GM23338 (cell line): ENCODE measurements around the gene ARMC9. TPM values are rescaled to one million over a fixed set of nuclear protein-coding genes. Genes with fewer than 3 reads are reported as not detected.
A peak's percentile ranks its signal among the peaks of the same experiment; 100 is the strongest.

ENCODE experiments used
- ATAC-seq: fragments of 200-7000 bp; cut with Tn5 transposase; 3 replicates; pipeline ENCODE4 v1.9.1; 2020
- DNase-seq: peaks from one replicate; pipeline ENCODE4 v3.0.0-alpha.2; 2015; ENCODE audit warnings: low spot score
- H2AFZ ChIP-seq: fragments of 200-600 bp; sonication (generic); 2 replicates; pipeline ENCODE4 v1.8.0; 2016; ENCODE audit warnings: antibody characterized with exemption, mild to moderate bottlenecking, moderate library complexity
- H3F3A ChIP-seq: fragments of 200-600 bp; sonication (generic); replicated peaks from 2 replicates; pipeline ENCODE4 v1.8.0; 2017; ENCODE audit warnings: antibody characterized with exemption, mixed run types, low read depth
- H3K27ac ChIP-seq: fragments of 200-600 bp; sonication (generic); 2 replicates; pipeline ENCODE4 v1.6.1; 2016; ENCODE audit warnings: low read depth
- H3K27me3 ChIP-seq: fragments of 200-600 bp; sonication (generic); 2 replicates; pipeline ENCODE4 v1.8.0; 2016; ENCODE audit warnings: mild to moderate bottlenecking, mixed run types, moderate library complexity; ENCODE audit not compliant: insufficient read depth
- H3K36me3 ChIP-seq: fragments of 200-600 bp; sonication (generic); 2 replicates; pipeline ENCODE4 v1.8.0; 2016; ENCODE audit warnings: mild to moderate bottlenecking; ENCODE audit not compliant: insufficient read depth
- H3K4me1 ChIP-seq: fragments of 200-600 bp; sonication (generic); 2 replicates; pipeline ENCODE4 v1.8.0; 2016; ENCODE audit warnings: mild to moderate bottlenecking, moderate library complexity; ENCODE audit not compliant: insufficient read depth
- H3K4me2 ChIP-seq: fragments of 200-600 bp; sonication (generic); 2 replicates; pipeline ENCODE4 v1.7.1; 2017; ENCODE audit warnings: mixed run types
- H3K4me3 ChIP-seq: fragments of 200-600 bp; sonication (generic); 2 replicates; pipeline ENCODE4 v1.6.1; 2016; ENCODE audit warnings: mixed run types
- H3K79me2 ChIP-seq: fragments of 200-600 bp; sonication (generic); replicated peaks from 2 replicates; pipeline ENCODE4 v1.8.0; 2017; ENCODE audit warnings: mild to moderate bottlenecking; ENCODE audit not compliant: insufficient read depth
- H3K9me2 ChIP-seq: fragments of 200-600 bp; sonication (generic); 2 replicates; pipeline ENCODE4 v1.8.0; 2017; ENCODE audit not compliant: insufficient read depth
- H4K20me1 ChIP-seq: fragments of 200-600 bp; sonication (generic); replicated peaks from 2 replicates; pipeline ENCODE4 v1.8.0; 2017; ENCODE audit warnings: mild to moderate bottlenecking; ENCODE audit not compliant: insufficient read depth
- H3K27ac Mint-ChIP-seq: 2 replicates; pipeline ENCODE4 v1.8.0; 2020; ENCODE audit warnings: inconsistent platforms, mild to moderate bottlenecking, moderate library complexity, mixed read lengths
- H3K27me3 Mint-ChIP-seq: 3 replicates; pipeline ENCODE4 v1.8.0; 2022; ENCODE audit warnings: low read depth, mild to moderate bottlenecking, moderate library complexity, mixed read lengths, inconsistent platforms; ENCODE audit not compliant: insufficient read depth, poor library complexity
- H3K36me3 Mint-ChIP-seq: 3 replicates; pipeline ENCODE4 v1.8.0; 2021; ENCODE audit warnings: low read depth, mild to moderate bottlenecking, inconsistent platforms, moderate library complexity, mixed read lengths
- H3K4me1 Mint-ChIP-seq: 3 replicates; pipeline ENCODE4 v1.8.0; 2020; ENCODE audit warnings: mild to moderate bottlenecking, inconsistent platforms, mixed read lengths
- H3K4me3 Mint-ChIP-seq: 3 replicates; pipeline ENCODE4 v1.8.0; 2021; ENCODE audit warnings: moderate library complexity, mild to moderate bottlenecking, inconsistent platforms, mixed read lengths
- H3K9me3 Mint-ChIP-seq: 3 replicates; pipeline ENCODE4 v1.8.0; 2020; ENCODE audit warnings: moderate library complexity, mild to moderate bottlenecking, inconsistent platforms, mixed read lengths
- NANOG ChIP-seq: IDR thresholded peaks from 2 replicates; pipeline ENCODE4 v1.6.1; 2016; ENCODE audit warnings: antibody characterized with exemption, borderline replicate concordance
- POLR2AphosphoS5 ChIP-seq: IDR thresholded peaks from 2 replicates; pipeline ENCODE4 v1.6.1; 2016; ENCODE audit warnings: antibody characterized with exemption, low read depth
- ZNF114 ChIP-seq: fragments of 250-450 bp; sonication (Bioruptor Pico); IDR thresholded peaks from 2 replicates; pipeline ENCODE4 v1.5.0; 2020; ENCODE audit warnings: mild to moderate bottlenecking, moderate library complexity
- polyA plus RNA-seq: library from polyadenylated mRNA; unstranded; fragments of >200 nt; fragmentation: Nextera tagmentation; extraction: Ambion mirVana; gene quantifications from 2 replicates; pipeline ENCODE4 v1.2.1, GENCODE V29; 2016
- total RNA-seq: library from RNA; depleted of rRNA; stranded (reverse); fragments of >200 nt; shearing (Covaris generic); gene quantifications from 2 replicates; pipeline ENCODE4 v1.2.3, GENCODE V29; 2014
- TF ChIP-seq, protein P1 (sequence below): IDR thresholded peaks from one replicate; pipeline ENCODE4 v1.6.1; 2018; ENCODE audit warnings: antibody characterized with exemption; ENCODE audit not compliant: unreplicated experiment
- TF ChIP-seq, protein P2 (sequence below): IDR thresholded peaks from 2 replicates; pipeline ENCODE4 v1.6.1; 2016; ENCODE audit warnings: antibody characterized with exemption
- TF ChIP-seq, protein P3 (sequence below), 2 experiments: fragments of 200-600 bp in 1 of 2; sonication (generic) in 1 of 2; conservative IDR thresholded peaks; 2 replicates each; pipeline versions ENCODE4 v1.5.1 to v1.6.1; 2016 to 2017; ENCODE audit warnings: antibody characterized with exemption in 2 of 2, low read depth in 2 of 2, mild to moderate bottlenecking in 2 of 2, moderate library complexity in 1 of 2

ARMC9 gene
- total and polyA plus RNA-seq, 2 experiments from 2014 or later, result 29.2 to 56.0 TPM

DNA sequence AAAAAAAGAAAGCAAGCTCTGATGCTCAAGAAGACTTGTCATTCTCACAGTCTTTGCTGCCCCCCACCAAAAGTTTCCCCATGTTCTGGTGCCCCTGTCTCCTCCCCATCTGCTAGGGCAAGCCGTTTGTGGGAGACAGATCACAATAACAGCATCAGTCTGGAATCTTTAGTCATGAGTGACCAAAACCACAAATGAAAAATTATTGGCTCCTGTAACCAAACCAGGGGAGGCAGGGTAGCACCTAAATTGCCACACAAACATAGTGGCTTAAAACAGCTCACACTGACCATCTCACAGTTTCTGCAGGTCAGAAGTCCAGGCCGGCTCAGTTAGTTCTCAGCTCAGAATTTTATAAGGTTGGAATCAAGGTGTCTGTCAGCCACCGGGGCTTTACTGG, 188.0 kb downstream of the ARMC9 start:
- H3K27me3 Mint-ChIP-seq, result peaks cover 17% of the 10 kb centered on the region
- Histone ChIP-seq H3F3A (no peaks in the 10 kb centered on the region), H3K27ac (no peak overlapping the region), H2AFZ (no peak overlapping the region), H3K79me2 (no peaks in the 10 kb centered on the region), H3K4me1 (no peaks in the 10 kb centered on the region), H3K4me3 (no peak overlapping the region), H3K27me3 (no peaks in the 10 kb centered on the region), H3K36me3 (no peaks in the 10 kb centered on the region; the same call in 1 of the 2 replicates), H3K9me2 (no peaks in the 10 kb centered on the region), H3K4me2 (no peak overlapping the region), H4K20me1 (no peaks in the 10 kb centered on the region)
- peaks cover 13% of the 10 kb centered on the region for H3K36me3 Mint-ChIP-seq
- no peak for ATAC-seq
- no peak for TF ChIP-seq NANOG
- TF ChIP-seq, protein P1, sequence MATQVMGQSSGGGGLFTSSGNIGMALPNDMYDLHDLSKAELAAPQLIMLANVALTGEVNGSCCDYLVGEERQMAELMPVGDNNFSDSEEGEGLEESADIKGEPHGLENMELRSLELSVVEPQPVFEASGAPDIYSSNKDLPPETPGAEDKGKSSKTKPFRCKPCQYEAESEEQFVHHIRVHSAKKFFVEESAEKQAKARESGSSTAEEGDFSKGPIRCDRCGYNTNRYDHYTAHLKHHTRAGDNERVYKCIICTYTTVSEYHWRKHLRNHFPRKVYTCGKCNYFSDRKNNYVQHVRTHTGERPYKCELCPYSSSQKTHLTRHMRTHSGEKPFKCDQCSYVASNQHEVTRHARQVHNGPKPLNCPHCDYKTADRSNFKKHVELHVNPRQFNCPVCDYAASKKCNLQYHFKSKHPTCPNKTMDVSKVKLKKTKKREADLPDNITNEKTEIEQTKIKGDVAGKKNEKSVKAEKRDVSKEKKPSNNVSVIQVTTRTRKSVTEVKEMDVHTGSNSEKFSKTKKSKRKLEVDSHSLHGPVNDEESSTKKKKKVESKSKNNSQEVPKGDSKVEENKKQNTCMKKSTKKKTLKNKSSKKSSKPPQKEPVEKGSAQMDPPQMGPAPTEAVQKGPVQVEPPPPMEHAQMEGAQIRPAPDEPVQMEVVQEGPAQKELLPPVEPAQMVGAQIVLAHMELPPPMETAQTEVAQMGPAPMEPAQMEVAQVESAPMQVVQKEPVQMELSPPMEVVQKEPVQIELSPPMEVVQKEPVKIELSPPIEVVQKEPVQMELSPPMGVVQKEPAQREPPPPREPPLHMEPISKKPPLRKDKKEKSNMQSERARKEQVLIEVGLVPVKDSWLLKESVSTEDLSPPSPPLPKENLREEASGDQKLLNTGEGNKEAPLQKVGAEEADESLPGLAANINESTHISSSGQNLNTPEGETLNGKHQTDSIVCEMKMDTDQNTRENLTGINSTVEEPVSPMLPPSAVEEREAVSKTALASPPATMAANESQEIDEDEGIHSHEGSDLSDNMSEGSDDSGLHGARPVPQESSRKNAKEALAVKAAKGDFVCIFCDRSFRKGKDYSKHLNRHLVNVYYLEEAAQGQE, result no peak
- TF ChIP-seq, protein P2, sequence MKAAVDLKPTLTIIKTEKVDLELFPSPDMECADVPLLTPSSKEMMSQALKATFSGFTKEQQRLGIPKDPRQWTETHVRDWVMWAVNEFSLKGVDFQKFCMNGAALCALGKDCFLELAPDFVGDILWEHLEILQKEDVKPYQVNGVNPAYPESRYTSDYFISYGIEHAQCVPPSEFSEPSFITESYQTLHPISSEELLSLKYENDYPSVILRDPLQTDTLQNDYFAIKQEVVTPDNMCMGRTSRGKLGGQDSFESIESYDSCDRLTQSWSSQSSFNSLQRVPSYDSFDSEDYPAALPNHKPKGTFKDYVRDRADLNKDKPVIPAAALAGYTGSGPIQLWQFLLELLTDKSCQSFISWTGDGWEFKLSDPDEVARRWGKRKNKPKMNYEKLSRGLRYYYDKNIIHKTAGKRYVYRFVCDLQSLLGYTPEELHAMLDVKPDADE, result no peak
- TF ChIP-seq ZNF114 (CRISPR knock-in tag), result no peak
- H3K9me3 Mint-ChIP-seq, result peaks cover 27% of the 10 kb centered on the region
- H3K4me3 Mint-ChIP-seq, result no peak overlapping the region
- no peak overlapping the region for H3K27ac Mint-ChIP-seq
- DNase-seq, result no peak
- peaks cover 22% of the 10 kb centered on the region for H3K4me1 Mint-ChIP-seq

DNA sequence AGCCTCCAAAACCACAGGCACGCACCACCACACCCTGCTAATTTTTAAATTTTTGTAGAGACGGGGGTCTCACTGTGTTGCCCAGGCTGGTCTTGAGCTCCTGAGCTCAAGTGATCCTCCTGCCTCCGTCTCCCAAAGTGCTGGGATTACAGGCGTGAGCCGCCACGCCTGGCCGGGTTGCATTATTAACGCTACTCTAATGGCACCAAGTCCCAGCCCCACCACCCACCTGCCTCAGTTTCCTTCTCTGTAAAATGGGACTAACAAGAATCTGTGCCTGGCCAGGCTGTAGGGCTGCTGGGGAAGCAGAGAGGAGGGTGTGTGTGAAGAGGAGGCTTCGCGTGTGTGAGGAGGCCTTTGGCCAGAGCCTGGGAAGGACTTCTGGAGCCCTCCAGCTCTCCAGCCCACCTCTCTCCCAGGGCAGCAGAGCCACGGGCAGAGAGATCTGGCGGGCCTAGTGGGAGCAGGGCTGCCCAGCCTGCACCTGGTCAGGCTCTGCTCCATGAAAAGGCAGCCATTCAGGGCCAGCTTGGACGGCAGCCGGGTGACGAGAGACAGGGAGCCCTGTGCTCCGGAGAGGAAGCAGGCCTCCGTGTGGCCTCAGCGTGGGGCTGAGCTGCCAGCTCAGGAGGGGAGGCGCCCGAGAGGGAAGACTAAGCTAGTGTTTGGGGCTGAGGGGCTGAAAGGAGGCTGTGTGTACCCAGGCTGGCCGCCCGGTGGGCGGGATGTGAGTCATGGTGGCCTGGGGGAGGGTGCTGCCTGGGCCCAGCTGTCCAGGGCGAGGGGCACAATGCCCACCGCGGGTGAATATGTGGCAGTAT, 189.7 kb downstream of the ARMC9 start:
- Histone ChIP-seq H3K79me2 (no peaks in the 10 kb centered on the region), H3K4me2 (no peak overlapping the region), H3K36me3 (no peaks in the 10 kb centered on the region; the same call in 1 of the 2 replicates), H3K4me3 (no peak overlapping the region), H3K27ac (no peak overlapping the region), H2AFZ (peak overlapping the region; percentile 52; the same call in 1 of the 2 replicates), H3K4me1 (peaks cover 3% of the 10 kb centered on the region), H4K20me1 (no peaks in the 10 kb centered on the region), H3F3A (no peaks in the 10 kb centered on the region), H3K27me3 (no peaks in the 10 kb centered on the region), H3K9me2 (no peaks in the 10 kb centered on the region)
- TF ChIP-seq, protein P3, sequence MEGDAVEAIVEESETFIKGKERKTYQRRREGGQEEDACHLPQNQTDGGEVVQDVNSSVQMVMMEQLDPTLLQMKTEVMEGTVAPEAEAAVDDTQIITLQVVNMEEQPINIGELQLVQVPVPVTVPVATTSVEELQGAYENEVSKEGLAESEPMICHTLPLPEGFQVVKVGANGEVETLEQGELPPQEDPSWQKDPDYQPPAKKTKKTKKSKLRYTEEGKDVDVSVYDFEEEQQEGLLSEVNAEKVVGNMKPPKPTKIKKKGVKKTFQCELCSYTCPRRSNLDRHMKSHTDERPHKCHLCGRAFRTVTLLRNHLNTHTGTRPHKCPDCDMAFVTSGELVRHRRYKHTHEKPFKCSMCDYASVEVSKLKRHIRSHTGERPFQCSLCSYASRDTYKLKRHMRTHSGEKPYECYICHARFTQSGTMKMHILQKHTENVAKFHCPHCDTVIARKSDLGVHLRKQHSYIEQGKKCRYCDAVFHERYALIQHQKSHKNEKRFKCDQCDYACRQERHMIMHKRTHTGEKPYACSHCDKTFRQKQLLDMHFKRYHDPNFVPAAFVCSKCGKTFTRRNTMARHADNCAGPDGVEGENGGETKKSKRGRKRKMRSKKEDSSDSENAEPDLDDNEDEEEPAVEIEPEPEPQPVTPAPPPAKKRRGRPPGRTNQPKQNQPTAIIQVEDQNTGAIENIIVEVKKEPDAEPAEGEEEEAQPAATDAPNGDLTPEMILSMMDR (conservative IDR thresholded peaks at IDR 0.05; ENCODE audit: low read depth in 2 of 2), result 0 out of 4 replicates have a peak, but pooled peaks of 1 of the 2 experiments have one; percentile 2
- TF ChIP-seq POLR2AphosphoS5, result no peak
- Mint-ChIP-seq H3K36me3 (peaks cover 8% of the 10 kb centered on the region), H3K4me1 (peaks cover 38% of the 10 kb centered on the region), H3K27ac (no peak overlapping the region), H3K4me3 (no peak overlapping the region), H3K27me3 (peaks cover 18% of the 10 kb centered on the region), H3K9me3 (peaks cover 23% of the 10 kb centered on the region)
- no peak for DNase-seq
- peak; percentile 48 for ATAC-seq
